H54 (cell line): ENCODE data around the gene MAGI2.

Source experiments
- DNase-seq: peaks from one replicate; pipeline ENCODE4 v3.0.0; 2011; ENCODE audit warnings: low spot score, mixed read lengths; ENCODE audit not compliant: insufficient read length
- FAIRE-seq: peaks from 3 replicates; lab custom pipeline; 2011; peaks lifted over from hg19 to GRCh38; lab: Jason Lieb, UNC
- POLR2A ChIP-seq: IDR thresholded peaks from 2 replicates; pipeline ENCODE4 v1.6.1; 2011; ENCODE audit warnings: low read depth, mild to moderate bottlenecking, low read length

Gene MAGI2

DNA sequence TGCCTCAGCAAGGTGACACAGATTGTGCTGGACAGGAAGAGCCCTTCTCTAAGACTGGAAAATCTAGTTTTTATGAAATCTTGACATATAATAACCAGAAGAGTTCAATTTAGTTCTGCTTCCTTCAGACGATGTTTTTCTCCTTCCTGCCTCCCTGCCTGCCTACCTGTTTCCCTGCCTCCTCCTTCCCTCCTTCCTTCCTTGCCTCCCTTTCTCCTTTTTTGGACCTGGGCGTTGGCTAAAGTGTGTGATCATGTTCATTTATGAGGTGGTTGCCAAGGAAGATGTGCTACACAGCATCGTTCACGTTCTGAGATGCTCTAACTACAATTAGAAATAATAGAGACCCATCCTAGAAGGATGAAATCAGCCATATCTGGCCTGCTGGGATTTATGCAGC is 1430.3 kb downstream of the MAGI2 start:
- no peak for DNase-seq
- TF ChIP-seq POLR2A, result no peak
- no peak for FAIRE-seq

DNA sequence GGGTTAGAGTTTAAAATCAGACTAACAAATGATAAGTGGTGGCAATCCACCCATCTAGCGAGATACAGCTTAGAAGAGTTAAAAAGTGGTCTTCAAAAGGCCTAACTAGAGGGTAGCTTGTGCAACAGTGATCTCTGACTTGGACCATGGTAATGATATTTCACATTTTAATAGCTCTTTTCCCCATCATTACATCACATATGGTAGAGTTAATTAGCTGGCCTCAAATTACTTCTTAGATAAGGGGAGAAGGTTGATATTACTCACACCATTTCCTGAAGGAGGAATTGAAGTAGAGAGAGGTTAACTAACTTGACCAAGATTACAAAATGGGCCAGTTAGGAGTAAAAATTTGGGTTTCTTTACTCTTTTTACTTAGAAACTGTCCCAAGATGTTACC is 1431.3 kb downstream of the MAGI2 start:
- DNase-seq, result no peak
- no peak for TF ChIP-seq POLR2A
- no peak for FAIRE-seq

- FAIRE-seq (no peak), DNase-seq (no peak)
- TF ChIP-seq POLR2A, result no peak
Measured at GRCh38 chr7:78020874-78021249, 1432.6 kb downstream of the MAGI2 start.

- DNase-seq (peak; percentile 75), FAIRE-seq (peak; percentile 82)
- TF ChIP-seq POLR2A, result no peak
Measured at GRCh38 chr7:78020136-78020873, 1433.2 kb downstream of the MAGI2 start.

DNA sequence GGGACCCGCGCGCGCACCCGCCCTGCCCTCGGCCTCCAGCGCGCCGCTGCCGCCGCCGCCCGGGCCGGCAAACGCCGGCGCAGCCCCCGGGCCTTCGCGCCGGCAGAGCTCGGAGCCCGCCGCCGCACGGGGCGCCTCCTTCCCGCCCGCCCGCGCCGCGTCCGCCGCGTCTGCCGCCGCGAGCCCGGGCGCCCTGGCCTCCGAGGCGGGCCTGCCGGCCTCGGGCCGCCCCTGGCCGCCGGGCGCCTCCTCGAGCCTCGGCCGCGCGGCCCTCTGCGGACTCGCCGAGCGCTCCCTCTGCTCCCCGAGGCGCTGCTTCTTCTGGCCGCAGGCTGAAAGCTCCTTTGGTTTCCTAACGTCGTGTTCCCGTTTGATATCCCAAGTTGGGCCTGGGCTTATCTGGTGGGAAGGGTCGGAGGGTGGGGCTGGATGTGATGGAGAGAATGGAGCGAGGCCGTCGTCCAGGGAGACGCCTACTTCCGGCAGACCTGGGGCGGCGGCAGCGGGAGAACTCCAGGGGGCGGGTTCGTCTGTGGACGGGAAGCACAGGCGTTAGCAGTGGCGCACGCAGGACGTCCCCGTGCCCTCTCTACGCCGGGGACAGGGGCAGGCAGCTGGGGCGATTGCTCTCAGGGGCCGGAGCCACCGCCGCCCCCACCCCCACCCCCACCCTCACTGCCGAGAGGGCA is 1433.9 kb downstream of the MAGI2 start:
- DNase-seq (peak; percentile 95), FAIRE-seq (no peak)
- TF ChIP-seq POLR2A, result peak; percentile 65; the same call in 1 of the 2 replicates

- FAIRE-seq (peak; percentile 41), DNase-seq (peak; percentile 68)
- TF ChIP-seq POLR2A, result no peak
Measured at GRCh38 chr7:78018641-78019446, 1434.6 kb downstream of the MAGI2 start.

GRCh38 chr7:78017591-78018100 is 1435.8 kb downstream of the MAGI2 start:
- no peak for TF ChIP-seq POLR2A
- no peak for DNase-seq
- no peak for FAIRE-seq

DNA sequence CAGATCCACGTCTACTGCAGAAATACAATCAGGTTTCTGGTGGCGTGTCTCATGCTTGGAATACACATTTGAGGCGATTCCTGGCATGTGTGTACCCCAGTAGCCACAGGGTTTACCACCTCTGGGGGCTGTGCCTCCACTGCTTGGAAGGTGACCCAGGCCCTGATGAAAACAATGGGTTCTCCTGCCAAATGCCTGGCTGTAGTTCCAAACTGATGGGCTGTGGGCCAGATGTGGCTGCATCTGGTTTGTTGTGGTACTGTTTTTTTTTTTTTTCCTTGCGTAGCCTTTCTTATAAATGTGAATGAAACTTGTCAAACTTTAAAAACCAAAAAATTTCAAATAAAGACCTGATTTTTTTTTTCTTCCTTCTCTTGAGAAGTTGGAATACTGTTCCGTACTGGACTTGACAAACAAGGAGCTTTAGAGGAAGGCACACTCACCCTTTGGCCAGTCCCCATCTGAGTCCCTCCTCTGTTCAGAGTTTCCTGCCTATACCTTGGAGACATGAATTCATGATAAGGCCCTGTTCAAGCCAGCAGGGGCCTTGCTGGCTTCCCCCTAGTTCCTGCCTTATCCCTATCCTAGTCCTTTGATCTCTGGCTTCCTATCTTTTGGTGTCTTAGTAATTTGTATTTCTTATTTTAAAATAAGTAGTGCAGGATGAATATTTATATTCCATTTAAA is 1437.8 kb downstream of the MAGI2 start:
- no peak for DNase-seq
- TF ChIP-seq POLR2A, result no peak
- no peak for FAIRE-seq

DNA sequence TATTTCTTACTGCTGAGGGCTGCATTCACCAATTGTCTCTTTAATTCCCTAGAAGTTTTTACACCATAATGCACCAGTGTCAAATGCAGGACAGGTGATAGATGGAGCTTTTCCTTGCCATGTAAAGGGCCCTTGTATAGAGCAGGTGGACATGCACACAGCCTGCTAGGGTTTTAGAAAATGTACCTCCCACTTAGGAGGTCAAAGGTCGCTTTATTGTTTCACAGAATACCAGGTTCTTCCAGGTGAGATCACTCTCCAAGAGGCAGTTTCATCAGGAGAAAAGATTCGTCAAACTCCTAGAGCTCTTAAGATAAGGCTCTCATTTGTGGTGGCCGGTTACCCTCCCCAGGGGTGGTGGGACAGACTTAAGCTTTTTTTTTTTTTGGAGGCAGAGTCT is 1439.1 kb downstream of the MAGI2 start:
- no peak for FAIRE-seq
- no peak for TF ChIP-seq POLR2A
- no peak for DNase-seq

DNA sequence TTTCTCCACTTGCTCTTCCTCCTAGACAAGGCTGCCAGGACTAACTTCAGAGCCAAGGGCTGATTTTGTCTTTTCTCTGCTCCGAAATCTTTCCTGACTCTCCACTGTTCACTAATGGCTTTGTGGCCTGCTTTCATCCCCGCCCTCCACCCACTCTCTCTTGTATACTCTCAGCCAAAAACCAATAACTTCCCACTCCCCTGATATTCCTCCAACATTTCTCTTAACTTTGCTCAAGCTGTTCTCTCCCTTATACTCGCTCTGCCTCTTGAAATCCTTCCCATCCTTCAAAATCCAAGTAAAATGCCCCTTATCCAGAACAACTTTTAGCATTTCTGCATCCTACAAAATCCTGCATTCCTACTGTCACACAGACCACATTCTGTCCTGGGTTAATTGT is 1440.1 kb downstream of the MAGI2 start:
- no peak for DNase-seq
- TF ChIP-seq POLR2A, result no peak
- no peak for FAIRE-seq

DNA sequence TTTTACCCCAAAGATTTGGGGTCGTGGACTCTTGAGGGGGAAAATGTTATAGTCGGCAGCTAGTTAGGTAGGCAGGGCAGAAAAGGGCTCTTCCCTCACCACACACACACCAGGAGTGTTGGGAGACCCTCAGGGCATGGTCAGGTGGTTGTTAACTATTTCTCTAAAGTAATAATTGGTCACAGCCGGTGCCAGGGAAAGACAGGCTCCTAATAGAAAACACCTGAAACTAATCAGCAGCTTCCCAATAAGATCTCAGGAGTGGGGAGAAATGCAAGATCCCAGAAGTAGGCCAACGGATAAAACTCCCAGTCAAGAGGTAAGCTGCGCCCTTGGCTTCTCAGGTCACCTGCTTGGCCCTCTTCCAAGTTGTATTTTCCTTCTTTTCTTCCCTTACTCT is 1441.8 kb downstream of the MAGI2 start:
- FAIRE-seq, result no peak
- TF ChIP-seq POLR2A, result no peak
- DNase-seq, result no peak

DNA sequence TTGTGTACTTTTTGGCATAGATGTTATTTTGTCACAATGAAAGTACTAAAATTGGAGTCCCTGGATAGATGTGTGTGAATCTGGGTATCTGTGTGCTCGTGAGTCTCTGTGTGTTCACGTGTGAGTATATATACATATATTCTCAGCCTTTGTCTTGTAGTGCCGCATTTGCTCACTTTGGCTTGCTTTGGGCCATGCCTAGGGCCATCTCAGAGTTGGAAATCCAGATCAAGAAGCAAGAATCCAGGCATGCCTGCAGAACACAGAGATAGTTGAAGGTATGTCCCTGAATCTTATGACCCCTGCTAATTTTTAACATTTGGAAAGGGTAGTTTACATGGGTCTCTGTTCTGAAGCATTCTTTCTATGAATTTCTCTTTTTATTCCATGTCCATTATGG is 1446.2 kb downstream of the MAGI2 start:
- FAIRE-seq, result no peak
- TF ChIP-seq POLR2A, result no peak
- no peak for DNase-seq

GRCh38 chr7:78006063-78006755 is 1447.3 kb downstream of the MAGI2 start:
- FAIRE-seq, result no peak
- no peak for DNase-seq
- TF ChIP-seq POLR2A, result no peak
